GM19438 (cell line): Measurements from ENCODE around the gene FBH1.

Source experiments
- ATAC-seq: cut with Tn5 transposase; IDR thresholded peaks from one replicate; pipeline ENCODE4 v1.9.1; 2021; ENCODE audit warnings: low read depth; ENCODE audit not compliant: unreplicated experiment

FBH1 gene

DNA sequence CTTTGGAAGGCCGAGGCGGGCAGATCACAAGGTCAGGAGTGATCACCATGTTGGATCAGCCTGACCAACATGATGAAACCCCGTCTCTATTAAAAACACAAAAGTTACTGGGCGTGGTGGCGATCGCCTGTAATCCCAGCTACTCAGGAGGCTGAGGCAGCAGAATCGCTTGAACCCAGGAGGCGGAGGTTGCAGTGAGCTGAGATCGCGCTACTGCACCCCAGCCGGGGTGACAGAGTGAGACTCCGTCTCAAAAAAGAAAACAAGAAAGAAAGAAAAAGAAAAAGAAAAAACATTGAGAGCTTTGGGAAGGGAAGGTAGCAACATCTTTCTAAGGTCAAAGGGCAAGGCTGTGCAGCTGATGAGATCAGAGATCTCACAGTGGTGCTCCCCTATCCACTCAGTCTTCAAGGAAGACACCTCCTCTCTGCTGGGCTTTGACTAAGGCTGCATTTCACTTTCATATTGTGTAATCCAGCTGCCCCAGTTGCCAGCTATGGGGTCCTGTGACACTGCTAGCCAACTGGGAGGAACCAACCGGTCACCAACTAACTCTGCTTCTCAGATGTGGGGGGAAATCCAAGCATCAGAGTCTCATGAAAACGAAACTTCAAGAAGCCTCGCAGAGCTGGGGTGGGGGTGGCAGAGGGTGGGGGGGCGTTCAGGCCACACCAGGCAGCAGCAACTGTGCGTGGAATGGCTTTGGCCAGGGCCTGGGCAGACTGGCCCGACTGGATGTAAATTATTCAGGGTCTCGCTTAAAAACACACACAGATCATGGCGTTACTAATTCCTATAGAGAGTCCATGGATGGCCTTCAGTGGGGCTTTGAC is 85.8 kb downstream of the FBH1 start:
- ATAC-seq, result peak; percentile 37

DNA sequence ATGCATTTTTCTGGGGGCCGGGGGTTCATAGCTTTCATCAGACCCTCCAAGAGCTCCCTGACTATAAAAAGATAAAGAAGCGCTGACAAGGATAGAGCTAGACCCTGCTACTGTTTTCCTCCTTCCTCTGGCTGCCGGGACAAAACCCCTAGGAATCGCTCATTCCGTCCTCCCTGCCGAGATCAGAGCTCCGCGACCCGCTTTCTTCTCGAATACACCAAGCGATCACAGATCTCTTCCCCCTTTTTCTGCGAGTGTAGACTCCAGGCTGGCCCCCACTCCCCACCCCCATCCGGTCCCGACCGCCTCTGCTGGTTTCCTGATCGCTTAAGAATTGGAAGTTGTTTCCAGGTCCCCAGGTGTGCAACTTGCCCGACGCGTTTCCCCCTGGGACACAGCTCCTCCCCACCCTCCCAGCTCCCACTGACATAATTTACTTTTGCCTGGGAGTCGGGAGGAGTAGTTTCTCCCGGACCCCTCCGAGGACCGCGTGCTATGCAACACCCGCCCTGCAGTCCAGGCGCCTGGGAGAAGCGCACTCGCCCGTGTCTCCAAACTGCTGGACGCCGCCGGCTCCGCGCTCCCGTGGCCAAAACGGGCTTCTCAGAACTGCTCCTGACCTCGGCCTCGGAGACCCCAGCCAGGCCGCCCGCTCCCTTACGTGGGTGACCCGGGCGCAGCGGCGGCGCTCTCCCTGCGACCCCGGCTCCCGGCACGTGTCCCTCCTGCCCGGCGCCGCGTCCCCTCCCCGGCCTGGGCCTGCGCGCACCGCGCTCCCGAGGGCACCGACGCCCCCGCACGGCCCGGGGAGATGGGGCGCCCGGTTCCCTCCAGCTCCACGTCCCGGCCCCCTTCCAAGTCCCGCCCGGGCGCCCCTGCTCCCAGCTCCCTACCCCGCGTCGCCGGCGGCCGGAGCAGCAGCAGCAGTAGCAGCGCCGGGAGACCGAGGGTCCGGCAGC is 86.7 kb downstream of the FBH1 start:
- ATAC-seq, result peak; percentile 21

- peak; percentile 63 for ATAC-seq
Observed at GRCh38 chr10:5977471-5978229, 87.6 kb downstream of the FBH1 start, which contains the start of gene IL15RA. TSS of gene IL15RA (minus strand) at chr10:5977543. CDS start at chr10:5977492, 51 bp downstream.

GRCh38 chr10:5978230-5978489 is 88.1 kb downstream of the FBH1 start:
- ATAC-seq, result no peak

- no peak for ATAC-seq
Observed at GRCh38 chr10:5981529-5981928, 91.5 kb downstream of the FBH1 start.

- no peak for ATAC-seq
Observed at GRCh38 chr10:5983774-5984173, 93.7 kb downstream of the FBH1 start.

GRCh38 chr10:5985029-5985428 is 95.0 kb downstream of the FBH1 start:
- ATAC-seq, result no peak
